Activated naive CD4-positive, alpha-beta T cell treated with anti-CD3 and anti-CD28 coated beads, Interleukin-2, amount 50 U/mL, for 16 hours (primary cell): ENCODE data around the gene REG3A.

Experiments used
- DNase-seq: peaks from one replicate; pipeline ENCODE4 v3.0.0-alpha.2; 2020

Gene REG3A

DNA sequence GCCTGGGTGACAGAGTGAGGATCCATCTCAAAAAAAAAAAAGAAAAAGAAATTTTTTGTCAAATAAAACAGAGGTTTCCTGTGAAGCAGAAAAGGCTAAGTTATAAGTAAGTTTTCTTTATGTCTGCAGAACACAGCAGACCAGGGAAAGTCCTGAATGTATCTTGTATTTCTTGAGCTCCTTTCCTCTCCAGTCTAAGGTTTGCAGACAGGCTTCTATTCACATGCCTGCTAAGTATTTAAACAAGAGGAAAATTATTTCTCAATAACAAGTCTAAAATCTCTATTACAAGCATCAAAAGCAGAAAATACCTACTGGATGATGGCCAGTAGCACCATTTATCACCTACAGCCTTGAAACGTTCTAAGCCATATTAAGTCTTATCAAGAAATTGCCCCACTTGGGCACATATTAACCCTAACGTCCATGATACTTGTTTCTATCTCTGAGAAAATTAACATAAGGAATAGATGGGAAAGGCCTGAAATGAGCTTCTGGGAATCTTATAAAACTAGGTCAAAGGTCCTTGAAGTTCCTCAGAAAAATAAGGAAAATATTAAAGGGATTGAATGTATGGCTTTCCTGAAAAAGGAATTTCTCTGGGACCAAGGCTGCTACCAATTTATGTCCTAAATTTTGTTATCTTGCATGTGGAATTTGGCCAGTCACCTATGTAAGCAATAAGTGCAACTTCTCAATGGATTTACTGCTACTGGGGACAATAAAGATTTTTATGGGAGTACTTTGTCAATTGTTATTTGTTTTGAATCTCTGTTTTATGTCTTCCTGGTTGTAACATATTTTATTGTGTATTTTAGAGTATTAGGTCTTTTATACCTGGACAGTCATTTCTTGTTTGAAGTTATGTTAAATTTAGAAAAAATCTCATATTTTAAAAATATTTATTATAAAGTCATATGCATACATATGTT is 42.3 kb downstream of the REG3A start:
- DNase-seq = no peak

GRCh38 chr2:79114797-79115494 is 44.6 kb downstream of the REG3A start:
- DNase-seq = no peak

GRCh38 chr2:79112269-79112668 is 47.3 kb downstream of the REG3A start:
- DNase-seq = no peak
